NCI-H1436 (cell line): ENCODE measurements around the gene ZNF117.
A peak's percentile ranks its signal among the peaks of the same experiment; 100 is the strongest.
"Not testable (repeated sequence)": the region's sequence is repeated elsewhere in the genome, so short reads cannot be mapped to it uniquely, and the experiment has no call there.

Experiments used
- DNase-seq: peaks from one replicate; lab custom pipeline; 2025; lab: John Stamatoyannopoulos, UW

ZNF117 gene

DNA sequence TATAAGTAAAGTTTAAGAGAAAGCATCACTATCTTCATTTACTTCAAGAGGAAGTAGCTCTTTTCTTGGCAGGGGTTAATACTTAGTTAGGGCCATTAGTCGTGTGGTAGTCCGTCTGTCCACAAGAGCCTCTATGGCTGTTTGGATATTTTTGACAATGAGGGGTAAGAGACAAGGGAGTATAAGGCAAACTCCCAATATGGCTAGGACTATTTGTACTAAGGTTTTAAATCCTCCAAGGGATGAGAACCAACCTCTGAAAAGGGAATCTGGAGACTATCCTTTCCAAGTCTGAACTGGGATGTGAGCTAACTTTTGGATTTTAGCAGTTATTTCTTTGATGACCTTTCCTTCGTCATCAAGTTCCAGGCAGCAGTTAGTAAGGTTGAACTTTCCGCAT is at the start of gene ZNF117:
TSS of gene ZNF117 (minus strand) at position 101 of the 400 bp plus-strand sequence.
- DNase-seq = no peak

DNA sequence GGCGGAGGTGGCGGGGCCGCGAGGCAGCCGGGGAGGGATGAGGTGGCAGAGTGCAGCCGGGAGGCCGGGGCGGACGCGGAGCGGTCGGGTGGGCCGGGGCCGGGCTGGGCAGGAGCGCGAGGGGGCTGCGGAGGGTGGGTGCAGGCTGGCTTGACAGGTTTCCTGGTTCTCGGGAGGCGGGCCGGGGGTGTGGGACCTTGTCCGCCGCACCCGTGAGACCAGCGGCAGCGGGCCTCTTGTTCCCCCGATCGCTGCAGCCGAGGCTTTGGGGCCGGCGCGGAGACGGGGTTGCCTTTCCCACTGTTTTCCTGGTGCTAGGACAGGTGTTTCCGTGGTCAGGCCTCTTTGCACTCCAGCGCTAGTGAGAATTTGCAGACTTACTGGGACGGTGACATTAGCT is 47.9 kb upstream of the ZNF117 start:
- DNase-seq = not testable (repeated sequence)

DNA sequence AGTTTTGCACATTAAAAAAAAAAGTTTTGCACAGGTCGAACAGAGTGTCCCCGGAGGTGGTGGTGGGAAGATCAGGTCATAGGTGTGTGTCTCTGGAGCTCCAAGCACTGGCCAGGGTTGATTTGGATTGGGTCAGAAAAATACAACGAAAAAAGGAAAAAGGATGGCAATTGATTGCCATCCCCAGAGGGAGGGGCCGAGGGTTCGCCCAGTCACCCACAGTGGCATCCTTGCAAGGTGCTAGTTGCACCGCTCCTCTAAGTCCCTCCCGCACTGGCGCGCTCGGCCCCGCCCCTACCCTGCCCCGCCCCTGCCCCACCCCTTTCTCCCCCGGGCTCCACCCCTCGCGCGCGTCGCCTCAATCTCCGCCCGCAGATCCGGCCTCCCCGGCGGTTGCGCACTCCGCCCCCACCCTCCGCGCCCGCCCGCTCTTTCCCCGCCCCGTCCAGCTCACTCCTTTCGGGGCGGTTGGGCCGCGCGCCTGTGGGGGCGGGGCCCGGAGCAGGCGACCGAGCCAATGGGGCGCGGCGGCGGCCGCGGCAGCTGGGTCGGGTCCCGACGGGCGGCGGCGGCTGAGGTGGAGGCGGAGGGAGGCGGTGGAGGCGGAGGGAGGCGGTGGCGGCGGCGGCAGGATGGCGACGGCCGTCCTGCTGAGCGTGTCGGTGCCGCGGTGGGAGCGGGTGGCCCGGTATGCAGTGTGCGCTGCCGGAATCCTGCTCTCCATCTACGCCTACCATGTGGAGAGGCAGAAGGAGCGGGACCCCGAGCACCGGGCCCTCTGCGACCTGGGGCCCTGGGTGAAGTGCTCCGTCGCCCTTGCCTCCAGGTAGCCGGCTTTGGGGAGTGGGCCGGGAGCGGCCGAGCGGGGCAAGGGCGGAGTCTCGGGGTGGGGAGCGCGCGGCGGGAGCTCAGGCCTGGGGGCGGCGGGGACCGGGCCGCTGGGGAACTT is 47.2 kb upstream of the ZNF117 start:
- DNase-seq = peak; percentile 90

DNA sequence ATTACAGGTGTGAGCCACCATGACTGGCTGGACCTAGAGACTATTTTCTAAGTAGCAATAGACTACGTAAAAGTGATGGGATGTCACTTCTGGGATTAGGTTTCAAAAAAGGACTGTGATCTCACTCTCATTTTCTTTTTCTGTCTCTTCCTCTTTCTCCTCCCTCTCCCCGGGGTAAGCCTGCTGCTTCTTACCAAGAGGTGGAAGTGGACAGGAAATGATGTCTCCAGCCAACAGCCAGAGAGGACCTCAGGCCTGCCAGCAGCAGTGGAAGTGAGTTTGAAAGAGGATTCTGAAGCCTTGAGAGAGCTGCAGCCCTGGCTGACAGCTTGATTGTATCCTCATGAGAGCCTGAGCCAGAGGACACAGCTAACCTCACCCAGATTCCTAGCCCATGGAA is 45.7 kb upstream of the ZNF117 start:
- DNase-seq = not testable (repeated sequence)

DNA sequence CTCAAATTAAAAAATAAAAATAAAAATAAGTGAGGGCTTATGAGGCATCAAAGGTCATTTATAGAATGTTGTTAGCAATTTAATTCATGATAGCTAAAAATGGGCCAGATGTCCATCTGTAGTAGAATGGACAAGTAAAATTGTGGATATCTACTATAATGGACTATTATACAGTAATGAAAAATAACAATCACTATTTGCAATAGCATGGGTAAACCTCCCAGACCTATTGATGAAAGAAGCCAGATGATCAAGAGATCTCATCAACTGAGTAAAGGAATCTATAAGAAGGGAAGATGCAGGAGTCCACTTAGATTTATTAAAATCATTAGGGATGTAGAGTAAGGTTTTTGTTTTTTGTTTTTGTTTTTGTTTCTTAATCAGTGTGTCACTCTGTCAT is 44.6 kb upstream of the ZNF117 start:
- not testable (repeated sequence) for DNase-seq

DNA sequence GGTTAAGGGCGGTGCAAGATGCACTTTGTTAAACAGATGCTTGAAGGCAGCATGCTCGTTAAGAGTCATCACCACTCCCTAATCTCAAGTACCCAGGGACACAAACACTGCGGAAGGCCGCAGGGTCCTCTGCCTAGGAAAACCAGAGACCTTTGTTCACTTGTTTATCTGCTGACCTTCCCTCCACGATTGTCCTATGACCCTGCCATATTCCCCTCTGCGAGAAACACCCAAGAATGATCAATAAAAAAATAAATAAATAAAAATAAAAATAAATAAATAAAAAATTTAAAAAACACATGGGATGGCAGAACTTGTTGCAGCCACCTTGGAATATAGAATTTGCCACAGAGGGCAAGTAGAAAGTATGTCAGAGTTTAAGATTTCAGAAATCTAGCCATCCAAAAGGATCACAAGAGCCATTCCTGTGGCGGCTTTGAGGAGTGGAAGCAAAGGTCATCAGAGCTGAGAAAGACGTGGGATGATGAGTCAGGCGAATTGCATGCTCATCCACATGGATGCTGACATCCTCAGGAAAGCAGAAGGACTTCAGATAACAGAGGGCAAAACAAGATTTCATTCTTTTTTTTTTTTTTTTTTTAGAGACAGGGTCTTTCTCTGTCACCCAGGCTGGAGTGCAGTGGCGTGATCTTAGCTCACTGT is 43.4 kb upstream of the ZNF117 start:
- DNase-seq = not testable (repeated sequence)

DNA sequence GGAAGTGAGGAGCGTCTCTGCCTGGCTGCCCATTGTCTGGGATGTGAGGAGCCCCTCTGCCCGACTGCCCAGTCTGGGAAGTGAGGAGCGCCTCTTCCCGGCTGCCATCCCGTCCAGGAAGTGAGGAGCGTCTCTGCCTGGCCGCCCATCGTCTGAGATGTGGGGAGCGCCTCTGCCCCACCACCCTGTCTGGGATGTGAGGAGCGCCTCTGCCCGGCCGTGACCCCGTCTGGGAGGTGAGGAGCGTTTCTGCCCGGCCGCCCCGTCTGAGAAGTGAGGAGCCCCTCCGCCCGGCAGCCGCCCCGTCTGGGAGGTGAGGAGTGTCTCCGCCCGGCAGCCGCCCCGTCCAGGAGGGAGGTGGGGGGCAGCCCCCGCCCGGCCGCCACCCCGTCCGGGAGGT is 42.6 kb upstream of the ZNF117 start:
- DNase-seq = not testable (repeated sequence)

DNA sequence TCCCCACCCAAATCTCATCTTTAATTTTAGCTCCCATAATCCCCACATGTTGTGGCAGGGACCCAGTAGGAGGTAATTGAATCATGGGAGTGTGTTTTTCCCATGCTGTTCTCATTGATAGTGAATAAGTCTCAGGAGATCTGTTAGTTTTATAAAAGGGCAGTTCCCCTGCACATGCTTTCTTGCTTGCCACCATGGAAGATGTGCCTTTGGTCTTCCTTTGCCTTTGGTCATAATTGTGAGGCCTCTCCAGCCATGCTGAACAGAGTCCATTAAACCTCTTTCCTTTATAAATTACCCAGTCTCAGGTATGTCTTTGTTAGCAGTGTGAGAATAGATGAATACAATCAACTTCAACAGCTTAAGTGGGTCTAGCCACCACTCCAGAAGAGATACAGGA is 34.2 kb upstream of the ZNF117 start:
- not testable (repeated sequence) for DNase-seq

DNA sequence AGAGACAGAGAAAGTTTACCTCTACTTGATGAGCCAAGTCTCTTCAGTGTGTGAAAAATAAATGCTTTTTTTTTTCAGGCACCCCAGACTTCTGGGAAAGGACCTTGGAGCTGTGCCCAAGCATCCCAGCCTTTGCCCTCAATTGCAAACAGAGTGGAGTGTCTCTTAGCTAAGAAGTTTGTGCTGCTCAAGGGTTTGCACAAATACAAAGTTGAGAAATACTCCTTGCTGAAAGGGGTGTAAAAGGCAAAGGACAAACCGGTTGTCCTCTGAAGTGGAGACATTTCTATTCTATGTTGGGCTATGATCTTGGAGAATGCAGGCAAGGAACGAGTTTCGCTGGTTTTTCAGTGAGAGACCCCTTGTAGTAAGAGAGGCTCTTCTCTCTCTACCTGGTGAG is 30.1 kb upstream of the ZNF117 start:
- not testable (repeated sequence) for DNase-seq

DNA sequence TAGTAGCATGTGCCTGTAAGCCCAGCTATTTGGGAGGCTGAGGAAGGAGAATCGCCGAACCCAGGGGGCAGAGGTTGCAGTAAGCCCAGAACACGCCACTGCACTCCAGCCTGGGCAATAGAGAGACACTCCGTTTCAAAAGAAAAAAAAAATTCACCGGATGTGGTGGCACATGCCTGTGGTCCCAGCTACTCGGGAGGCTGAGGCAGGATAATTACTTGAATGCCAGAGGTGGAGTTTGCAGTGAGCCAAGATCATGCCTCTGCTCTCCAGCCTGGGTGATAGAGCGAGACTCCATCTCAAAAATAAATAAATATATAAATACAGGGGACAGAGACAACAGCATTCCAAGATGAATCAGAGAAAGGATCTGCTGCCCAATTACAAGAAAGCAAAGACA is 19.0 kb upstream of the ZNF117 start:
- not testable (repeated sequence) for DNase-seq

DNA sequence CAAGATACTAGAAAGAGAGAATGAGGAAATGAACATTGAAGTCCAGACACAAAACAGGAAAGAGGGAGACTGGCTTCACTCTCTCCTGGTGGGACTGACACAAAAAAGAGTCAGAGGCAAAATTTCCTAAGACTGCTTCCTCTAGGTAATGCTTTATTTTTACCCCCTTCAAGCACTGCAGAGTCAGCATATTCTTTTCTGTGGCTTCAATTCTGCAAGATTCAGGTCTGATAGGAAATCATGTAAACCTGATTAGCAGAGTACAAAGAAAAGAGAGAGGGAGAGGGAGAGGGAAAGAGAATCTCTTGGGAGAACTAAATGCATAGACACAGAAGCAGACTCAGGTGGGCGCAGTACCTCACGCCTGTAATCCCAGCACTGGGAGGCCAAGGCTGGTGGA is 18.6 kb upstream of the ZNF117 start:
- not testable (repeated sequence) for DNase-seq

DNA sequence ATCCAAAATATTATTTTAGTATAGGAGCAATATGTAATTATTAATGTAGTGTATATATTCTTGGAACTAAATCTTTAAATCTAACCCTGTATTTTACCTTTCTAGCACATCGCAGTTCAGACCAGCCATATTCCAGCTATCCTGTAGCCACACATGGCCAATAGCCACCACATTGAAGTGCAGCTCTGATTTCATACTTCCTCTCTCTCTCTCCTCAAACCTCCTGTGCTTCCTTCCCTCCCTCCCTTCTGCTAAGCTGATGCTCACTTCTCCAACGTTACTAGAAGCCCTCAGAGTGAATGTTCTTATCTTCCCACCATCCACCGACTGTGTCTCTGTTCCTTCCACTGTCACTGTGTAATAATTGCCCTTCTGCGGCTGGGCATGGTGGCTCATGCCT is 16.2 kb upstream of the ZNF117 start:
- DNase-seq = not testable (repeated sequence)

DNA sequence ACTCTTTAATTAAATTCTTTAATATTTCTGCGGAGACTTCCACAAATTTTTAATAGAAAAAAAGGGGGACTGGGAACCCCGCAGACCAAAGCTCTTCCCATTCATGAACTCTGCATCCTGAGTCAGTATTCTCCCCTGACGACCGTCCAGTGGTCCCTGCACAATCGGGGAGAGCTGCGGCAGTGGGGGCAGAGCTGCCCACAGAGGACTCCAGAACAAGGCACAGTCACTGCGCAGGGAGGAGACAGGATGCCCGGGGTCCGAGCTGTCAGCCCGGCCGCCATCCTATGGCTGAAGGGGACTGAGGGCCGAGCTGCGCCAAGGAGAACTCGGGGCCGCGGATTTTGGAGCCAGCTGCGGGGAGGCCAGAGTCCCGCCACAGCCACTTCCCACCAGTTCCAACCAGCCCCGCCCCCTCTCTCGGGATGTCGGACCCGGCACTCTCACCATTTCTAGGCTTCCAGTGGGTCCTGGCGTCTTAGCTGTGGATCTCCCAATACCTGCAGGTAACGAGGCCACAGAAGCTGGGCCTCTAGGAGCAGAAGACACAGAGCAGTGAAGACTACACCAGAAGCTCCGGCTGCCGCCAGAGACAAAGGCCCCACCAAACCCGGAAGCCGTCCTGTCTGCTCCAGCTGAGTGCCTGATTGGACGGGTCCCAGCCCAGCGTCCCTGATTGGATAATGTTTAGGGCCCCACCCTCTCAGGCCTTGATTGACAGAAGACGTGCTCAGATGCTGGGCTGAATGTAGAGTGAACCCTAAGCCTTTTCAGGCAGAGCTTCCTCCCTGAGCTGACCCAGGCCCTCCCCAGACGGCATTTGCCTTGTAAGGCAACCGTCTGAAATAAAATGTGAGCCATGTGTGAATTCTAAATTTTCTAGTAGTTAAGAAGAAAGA is 15.5 kb upstream of the ZNF117 start, which contains the start of gene ERV3-1:
TSS of gene ERV3-1 (minus strand) at position 594 of the 899 bp plus-strand sequence. CDS start 13,661 bp downstream, outside the sequence.
- peak; percentile 95 for DNase-seq

DNA sequence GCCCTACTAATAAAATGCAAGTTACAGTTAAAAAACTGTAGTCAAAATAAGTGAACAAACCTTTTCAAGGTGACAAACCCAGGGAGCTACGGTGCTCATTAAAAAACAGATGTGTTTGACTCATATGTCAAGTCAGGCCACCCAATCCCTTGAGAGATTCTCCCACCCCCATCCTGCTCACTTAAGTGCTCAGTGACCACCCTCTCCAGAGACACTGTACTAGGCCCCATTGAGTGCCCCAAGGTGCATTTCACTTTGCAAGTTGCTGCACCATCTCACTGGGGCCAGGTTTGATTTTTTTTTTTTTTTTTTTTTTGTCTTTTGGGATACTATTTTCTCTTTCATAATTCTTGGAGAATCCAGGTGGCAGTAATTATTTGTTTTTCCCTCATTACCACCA is 13.7 kb upstream of the ZNF117 start:
- no peak for DNase-seq

DNA sequence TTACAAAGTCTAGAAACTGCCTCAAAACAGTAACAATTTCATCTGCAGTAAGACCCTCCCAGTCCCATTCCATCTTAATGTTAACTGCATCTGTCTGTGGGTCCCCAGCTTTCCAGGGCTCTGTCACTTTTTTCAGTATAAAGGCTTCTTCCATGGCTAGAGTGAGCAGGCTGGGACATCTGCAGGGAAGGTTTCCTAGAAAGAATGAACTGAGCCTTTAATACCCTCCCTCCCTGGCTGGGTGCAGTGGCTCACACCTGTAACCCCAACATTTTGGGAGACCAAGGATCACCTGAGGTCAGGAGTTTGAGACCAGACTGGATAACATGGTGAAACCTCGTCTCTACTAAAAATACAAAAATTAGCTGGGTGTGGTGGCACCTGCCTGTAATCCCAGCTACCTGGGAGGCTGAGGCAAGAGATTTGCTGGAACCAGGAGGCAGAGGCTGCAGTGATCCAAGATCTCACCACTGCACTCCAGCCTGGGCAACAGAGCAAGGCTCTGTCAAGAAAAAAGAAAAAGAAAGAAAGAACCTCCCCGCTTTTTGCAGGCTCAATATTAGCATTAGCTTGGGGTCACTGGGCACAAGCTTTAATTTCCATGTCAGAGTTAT is 12.2 kb upstream of the ZNF117 start:
- no peak for DNase-seq

DNA sequence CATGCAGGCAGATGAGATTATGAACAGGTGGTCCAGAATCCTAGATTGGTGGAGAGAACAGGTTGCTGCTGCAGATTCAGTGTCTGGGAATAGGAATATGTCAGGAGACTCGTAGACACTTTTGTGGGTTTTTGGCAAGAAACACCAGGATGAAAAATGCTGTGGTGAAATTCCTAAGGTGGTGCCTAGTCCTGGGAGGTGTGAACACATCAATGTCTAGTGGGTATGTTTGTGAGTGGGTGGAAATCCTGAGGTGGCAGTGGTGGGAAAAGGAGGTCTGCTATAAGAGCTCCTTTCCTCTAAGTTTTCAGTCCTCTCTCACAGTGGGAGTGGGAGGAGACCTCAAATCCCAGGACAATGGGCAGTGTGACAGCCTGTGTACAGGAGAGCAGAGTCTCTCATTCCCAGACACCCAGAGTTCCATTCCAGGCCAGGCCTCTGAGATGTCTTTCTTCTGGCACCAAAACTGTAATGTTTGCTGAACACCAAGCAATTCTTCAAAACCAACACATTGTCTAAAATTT is 10.5 kb upstream of the ZNF117 start:
- DNase-seq = no peak

DNA sequence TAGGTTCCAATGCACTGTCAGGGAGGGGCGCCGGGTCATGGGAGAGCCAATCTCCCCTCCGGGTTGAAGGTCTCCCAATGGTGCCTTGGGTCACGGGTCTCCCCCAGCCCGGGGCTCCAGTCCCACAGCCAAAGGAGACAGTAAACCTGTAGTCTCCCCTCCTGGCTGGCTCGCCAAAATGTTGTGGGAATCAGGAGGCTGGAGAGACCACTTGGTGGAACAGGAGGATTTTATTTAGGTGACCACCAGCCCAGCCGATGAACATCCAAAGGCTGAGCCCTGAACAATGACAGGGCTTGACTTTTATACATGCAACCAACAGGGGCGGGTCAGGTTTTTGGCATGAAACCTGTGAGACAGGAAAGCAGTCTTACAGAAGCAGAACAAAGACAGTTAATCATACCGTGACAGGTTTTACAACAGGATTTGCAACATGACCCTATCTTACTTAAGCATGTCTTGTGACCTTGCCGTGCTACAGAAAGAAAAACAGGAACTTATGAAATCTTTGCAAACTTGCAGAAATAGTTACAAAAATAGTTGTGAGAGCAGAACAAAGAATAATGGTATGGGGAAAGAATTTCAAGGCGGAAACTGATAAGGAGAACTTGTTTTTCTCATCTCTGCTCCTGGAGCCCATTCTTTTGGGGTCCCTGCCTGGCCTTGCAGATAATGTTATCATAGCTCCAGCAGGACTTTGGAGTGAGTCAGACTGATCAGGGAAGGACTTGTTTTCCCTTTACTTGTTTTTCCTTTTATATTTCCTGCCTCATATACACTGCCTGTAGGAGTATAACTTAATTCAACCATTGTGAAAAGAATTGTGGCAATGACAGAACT is 8.5 kb upstream of the ZNF117 start:
- DNase-seq = no peak

DNA sequence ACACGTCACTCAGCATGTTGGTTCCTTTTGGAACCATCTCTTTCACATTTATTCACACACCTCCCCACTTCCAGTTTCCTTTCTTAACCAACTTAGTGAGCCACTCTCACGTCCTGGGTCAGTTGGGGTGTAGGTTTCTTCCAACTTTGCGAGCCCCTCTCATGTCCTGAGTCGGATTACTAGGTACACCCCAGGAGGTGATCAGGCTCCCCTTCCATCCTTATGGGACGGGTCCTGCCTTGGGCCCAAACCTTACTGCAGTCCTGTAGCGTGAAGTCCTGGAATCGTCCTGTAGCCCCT is 8.0 kb upstream of the ZNF117 start:
- DNase-seq = no peak

DNA sequence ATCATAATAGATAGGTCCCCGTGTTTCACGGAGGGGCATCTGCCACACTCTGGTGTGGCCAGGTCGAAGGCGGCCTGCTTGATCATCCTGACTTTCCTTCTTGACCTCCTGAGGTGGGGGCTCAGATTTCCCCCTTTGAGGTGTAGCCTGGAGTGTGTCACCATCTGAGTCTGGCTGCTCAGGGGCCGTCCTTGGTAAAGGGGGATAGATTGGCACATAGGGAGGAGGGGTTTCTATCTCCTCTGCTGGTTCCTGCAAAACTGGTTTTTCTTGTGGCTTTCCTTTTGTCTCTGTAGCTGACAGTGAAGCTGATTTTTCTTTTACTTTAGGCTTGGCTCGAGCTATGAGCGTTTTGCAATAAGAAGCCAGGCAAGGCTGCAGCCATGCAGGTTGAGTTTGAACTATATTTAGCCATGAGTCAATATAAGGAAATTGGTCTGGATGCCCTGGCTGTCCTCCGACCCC is 7.1 kb upstream of the ZNF117 start:
- no peak for DNase-seq

DNA sequence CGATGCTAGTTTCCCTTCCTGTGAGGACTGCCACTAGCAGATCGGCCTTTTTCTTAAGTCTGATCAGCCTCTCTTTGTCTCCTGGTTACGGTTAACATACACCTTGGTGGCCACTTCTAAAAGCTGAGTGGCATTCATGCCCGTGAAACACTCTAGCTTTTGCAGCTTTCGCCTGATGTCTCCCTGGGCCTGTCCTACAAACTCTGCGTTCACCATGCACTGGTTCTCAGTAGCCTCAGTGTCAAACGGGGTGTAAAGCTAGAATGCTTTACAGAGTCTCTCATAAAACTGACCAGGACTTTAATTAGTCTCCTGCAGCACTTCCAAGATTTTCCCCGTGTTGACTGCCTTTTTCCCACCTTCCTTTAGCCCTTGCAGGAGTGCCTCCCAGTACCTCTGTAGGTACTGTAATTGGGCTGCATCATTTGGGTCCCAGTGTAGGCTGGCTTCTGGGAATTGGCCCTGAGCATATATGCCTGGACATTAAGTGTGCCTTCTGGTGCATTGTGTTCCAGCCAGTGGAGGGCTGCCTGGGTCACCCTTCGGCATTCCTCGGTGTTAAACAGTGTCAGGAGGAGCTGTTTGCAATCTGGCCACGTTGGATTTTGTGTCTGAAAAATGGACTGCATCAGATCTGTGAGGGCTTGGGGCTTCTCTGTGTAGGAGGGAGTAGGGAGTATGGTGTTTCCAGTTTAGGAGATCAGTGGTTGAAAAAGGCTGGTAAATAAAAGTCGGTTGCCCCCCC is 6.5 kb upstream of the ZNF117 start:
- no peak for DNase-seq
